Muscle layer of colon (tissue), 2 donors: ENCODE data around the gene EHBP1L1.

ENCODE experiments used
- H3K27ac ChIP-seq: one replicate; pipeline ENCODE4 v1.7.0; 2013; ENCODE audit warnings: low read depth, mild to moderate bottlenecking, low read length, moderate library complexity
- H3K27me3 ChIP-seq, 2 donors: one replicate each; pipeline ENCODE4 v1.7.0; 2013; ENCODE audit warnings: low read length in 2 of 2, mild to moderate bottlenecking in 2 of 2; ENCODE audit not compliant: insufficient read depth in 2 of 2, control insufficient read depth in 1 of 2
- H3K36me3 ChIP-seq: one replicate; pipeline ENCODE4 v1.7.0; 2013; ENCODE audit warnings: mild to moderate bottlenecking, low read length; ENCODE audit not compliant: insufficient read depth
- H3K4me1 ChIP-seq: one replicate; pipeline ENCODE4 v1.7.0; 2013; ENCODE audit warnings: mild to moderate bottlenecking, low read length; ENCODE audit not compliant: insufficient read depth
- H3K4me3 ChIP-seq, 2 donors: one replicate each; pipeline ENCODE4 v1.7.0; 2013; ENCODE audit warnings: low read length in 2 of 2, low read depth in 1 of 2, mild to moderate bottlenecking in 1 of 2, moderate library complexity in 1 of 2
- H3K9ac ChIP-seq: one replicate; pipeline ENCODE4 v1.7.0; 2013; ENCODE audit warnings: low read length
- H3K9me3 ChIP-seq: one replicate; pipeline ENCODE4 v1.7.0; 2013; ENCODE audit warnings: mild to moderate bottlenecking, low read length
- donor health status: abdominal sarcoma.
- donor health status: Adenocarcinoma of cecum.

Gene EHBP1L1

DNA sequence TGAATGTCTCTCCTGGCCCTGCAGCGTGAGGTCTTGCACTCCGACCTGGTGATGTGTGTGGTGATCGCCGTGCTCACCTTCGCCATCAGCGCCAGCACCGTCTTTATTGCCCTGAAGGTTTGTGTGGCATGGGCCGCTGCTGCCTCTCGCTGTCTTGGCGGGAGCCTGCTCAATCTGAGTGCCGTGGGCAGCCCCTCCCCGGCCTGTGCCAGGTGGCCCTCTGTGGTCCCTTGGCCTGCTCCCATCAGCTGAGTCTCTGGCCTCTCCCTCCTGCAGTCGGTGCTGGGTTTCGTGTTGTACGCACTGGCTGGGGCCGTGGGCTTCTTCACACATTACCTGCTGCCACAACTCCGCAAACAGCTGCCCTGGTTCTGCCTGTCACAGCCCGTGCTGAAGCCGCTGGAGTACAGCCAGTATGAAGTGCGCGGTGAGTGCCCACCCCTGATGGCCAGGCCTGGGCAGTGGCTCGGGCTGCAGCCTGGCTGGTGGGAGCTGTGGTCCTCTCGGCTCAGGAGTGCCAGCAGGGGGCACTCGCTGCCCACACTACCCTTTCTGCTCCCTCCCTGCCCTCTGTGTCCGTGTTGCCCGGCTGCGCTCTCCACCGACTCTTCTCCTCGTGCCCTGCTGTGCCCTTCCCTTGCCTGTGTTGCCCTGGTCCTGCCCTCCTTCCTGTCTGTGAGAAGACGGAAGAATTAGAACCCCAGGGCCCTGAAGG is 49.9 kb downstream of the EHBP1L1 start:
- Histone ChIP-seq H3K9ac (no peak overlapping the region), H3K36me3 (peaks cover 78% of the 10 kb centered on the region)

DNA sequence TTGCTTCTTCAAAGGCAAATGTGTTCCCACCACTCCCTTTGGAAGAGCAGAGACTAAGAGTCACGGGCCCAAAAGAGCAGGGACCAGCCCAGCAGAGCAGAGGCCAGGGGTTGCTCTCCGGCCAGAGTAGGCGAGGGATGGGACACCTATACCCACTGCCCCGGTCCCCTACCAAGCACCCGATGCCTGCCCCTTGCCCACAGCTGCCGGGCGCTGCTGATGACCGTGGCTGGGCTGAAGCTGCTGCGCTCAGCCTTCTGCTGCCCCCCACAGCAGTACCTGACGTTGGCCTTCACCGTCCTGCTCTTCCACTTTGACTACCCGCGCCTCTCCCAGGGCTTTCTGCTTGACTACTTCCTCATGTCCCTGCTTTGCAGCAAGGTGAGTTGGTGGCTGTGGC is 51.3 kb downstream of the EHBP1L1 start:
- H3K9ac ChIP-seq, result no peak overlapping the region
- no peaks in the 10 kb centered on the region for H3K9me3 ChIP-seq
- H3K27ac ChIP-seq, result no peak overlapping the region
- no peaks in the 10 kb centered on the region for H3K27me3 ChIP-seq
- peaks cover 69% of the 10 kb centered on the region for H3K36me3 ChIP-seq
- no peak overlapping the region for H3K4me3 ChIP-seq
- H3K4me1 ChIP-seq, result no peaks in the 10 kb centered on the region

More for the DNA sequence above, 49.9 kb downstream of the EHBP1L1 start:
- Histone ChIP-seq H3K4me3 (no peak overlapping the region), H3K4me1 (no peaks in the 10 kb centered on the region), H3K27me3 (no peaks in the 10 kb centered on the region), H3K27ac (no peak overlapping the region), H3K9me3 (no peaks in the 10 kb centered on the region)

DNA sequence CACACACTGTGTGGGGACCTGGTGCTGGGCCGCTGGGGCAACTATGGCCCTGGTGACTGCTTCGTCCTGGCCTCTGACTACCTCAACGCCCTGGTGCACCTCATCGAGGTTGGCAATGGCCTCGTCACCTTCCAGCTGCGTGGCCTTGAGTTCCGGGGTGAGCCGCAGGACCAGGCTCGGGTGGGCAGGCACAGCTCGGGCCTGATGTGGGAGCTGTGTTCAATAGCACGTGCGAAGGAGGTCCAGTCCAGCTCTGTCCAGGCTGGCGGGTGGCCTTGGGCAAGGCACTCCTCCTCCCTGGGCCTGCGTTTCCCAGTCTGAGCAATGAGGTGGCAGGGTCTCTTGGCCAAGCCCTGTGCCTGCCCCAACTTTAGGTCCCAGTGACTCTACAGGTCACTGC is 53.7 kb downstream of the EHBP1L1 start:
- Histone ChIP-seq H3K4me3 (no peak overlapping the region), H3K9ac (no peak overlapping the region), H3K36me3 (peaks cover 69% of the 10 kb centered on the region), H3K27ac (no peak overlapping the region), H3K4me1 (no peaks in the 10 kb centered on the region), H3K9me3 (no peaks in the 10 kb centered on the region), H3K27me3 (no peaks in the 10 kb centered on the region)

DNA sequence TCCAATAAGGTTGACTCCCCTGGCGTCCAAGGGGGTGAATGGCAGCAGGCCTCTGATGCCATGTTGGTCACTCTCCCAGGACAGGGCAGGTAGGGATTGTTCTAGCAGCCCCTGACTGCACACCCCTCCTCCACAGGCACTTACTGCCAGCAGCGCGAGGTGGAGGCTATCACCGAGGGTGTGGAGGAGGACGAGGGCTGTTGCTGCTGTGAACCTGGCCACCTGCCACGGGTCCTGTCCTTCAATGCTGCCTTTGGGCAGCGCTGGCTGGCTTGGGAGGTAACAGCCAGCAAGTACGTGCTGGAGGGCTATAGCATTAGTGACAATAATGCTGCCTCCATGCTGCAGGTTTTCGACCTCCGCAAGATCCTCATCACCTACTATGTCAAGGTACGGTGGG is 54.4 kb downstream of the EHBP1L1 start:
- no peaks in the 10 kb centered on the region for H3K9me3 ChIP-seq
- no peaks in the 10 kb centered on the region for H3K4me1 ChIP-seq
- H3K9ac ChIP-seq, result no peak overlapping the region
- no peak overlapping the region for H3K4me3 ChIP-seq
- H3K27me3 ChIP-seq, result no peaks in the 10 kb centered on the region
- peaks cover 74% of the 10 kb centered on the region for H3K36me3 ChIP-seq
- H3K27ac ChIP-seq, result no peak overlapping the region

DNA sequence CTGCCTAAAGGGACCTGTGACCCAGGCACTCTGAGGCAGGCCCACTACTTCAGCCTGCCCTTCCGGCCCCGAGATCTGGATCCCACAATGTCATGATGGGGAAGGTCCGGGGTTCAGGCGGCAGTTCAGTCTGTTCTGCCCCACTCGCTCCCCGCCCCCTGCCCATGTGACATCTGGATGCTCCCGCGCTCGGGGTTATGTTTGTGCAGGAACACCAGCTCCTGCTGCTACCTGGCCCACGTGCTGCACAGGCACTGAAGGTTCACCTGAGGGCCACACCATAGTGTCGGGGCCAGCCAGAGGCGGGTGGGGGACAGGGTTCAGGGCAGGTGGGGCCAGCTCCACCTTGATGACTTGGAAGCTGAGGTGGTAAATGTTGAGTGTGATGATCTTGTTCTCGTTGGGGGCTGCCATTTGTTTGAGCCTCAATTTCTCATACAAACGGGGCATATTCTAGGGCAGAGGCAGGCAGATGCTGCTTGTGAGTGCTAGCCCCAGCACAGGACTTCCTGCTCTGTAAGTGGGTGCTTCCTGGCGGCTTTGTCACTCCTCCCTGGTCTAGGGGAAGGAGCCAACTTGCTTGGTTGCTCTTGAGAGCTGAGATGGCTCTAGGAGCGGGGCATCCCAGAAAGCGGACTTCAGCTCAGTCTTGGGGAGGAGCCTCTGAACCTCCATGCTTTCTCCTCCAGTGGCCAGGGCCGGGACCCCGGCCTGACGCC is 57.7 kb downstream of the EHBP1L1 start:
- no peak overlapping the region for H3K27ac ChIP-seq

DNA sequence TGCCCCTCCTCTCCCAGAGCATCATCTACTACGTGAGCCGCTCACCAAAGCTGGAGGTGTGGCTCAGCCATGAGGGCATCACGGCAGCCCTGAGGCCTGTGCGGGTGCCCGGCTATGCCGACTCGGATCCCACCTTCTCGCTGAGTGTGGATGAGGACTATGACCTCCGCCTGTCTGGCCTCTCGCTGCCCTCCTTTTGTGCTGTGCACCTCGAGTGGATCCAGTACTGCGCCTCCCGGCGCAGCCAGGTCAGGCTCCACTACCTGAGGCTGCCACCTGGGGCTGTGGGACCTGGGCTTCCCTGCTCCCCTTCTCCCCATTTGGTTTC is 58.2 kb downstream of the EHBP1L1 start:
- Histone ChIP-seq H3K4me3 (no peak overlapping the region), H3K27ac (no peak overlapping the region), H3K4me1 (peaks cover 6% of the 10 kb centered on the region), H3K27me3 (no peaks in the 10 kb centered on the region), H3K36me3 (peaks cover 61% of the 10 kb centered on the region), H3K9ac (no peak overlapping the region), H3K9me3 (no peaks in the 10 kb centered on the region)

More for the DNA sequence above, 57.7 kb downstream of the EHBP1L1 start:
- Histone ChIP-seq H3K9ac (no peak overlapping the region), H3K27me3 (no peaks in the 10 kb centered on the region), H3K9me3 (no peaks in the 10 kb centered on the region), H3K4me1 (peaks cover 6% of the 10 kb centered on the region), H3K36me3 (peaks cover 65% of the 10 kb centered on the region), H3K4me3 (no peak overlapping the region)

DNA sequence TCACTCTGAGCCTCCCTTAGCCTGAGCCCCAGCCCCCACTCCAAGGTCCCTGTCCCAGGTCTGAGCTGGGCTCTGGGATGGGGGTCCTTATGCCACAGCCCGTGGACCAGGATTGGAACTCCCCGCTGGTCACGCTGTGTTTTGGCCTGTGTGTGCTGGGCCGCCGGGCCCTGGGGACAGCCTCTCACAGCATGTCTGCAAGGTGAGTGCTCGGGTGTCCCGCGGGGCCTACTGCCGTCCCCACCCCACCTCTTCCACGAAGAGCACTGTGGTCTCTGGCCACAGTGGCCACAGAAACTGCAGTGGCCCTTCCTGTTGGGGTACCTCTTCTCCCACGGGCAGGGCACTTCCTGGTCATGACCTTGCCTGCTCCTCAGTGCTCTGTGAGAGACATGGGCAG is 58.6 kb downstream of the EHBP1L1 start:
- H3K4me1 ChIP-seq, result peaks cover 6% of the 10 kb centered on the region
- no peak overlapping the region for H3K9ac ChIP-seq
- peaks cover 58% of the 10 kb centered on the region for H3K36me3 ChIP-seq
- no peaks in the 10 kb centered on the region for H3K27me3 ChIP-seq
- H3K9me3 ChIP-seq, result no peaks in the 10 kb centered on the region
- no peak overlapping the region for H3K4me3 ChIP-seq
- no peak overlapping the region for H3K27ac ChIP-seq

DNA sequence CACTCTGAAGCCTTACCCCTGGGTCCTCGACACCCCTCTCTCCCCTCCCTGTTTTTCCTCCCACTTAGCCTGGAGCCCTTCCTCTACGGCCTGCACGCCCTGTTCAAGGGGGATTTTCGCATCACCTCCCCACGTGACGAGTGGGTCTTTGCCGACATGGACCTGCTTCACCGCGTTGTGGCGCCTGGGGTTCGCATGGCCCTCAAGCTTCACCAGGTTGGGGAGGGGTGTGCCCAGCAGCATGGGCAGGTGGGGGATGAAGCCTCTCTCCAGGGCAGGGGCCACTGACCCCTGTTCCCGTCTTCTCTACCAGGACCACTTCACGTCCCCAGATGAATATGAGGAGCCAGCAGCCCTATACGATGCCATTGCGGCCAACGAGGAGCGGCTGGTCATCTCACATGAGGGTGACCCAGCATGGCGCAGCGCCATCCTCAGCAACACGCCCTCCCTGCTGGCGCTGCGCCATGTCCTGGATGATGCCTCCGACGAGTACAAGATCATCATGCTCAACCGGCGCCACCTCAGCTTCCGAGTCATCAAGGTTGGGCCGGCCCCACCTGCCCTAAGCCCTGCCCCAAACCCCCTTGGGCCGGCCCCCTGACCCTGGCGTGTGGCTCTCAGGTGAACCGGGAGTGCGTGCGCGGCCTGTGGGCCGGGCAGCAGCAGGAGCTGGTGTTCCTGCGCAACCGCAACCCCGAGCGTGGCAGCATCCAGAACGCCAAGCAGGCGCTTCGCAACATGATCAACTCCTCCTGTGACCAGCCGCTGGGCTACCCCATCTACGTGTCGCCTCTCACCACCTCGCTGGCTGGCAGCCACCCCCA is 59.3 kb downstream of the EHBP1L1 start:
- no peaks in the 10 kb centered on the region for H3K27me3 ChIP-seq
- H3K36me3 ChIP-seq, result peaks cover 51% of the 10 kb centered on the region
- H3K9me3 ChIP-seq, result no peaks in the 10 kb centered on the region
- no peak overlapping the region for H3K9ac ChIP-seq
- no peak overlapping the region for H3K27ac ChIP-seq
- H3K4me1 ChIP-seq, result peaks cover 13% of the 10 kb centered on the region
- no peak overlapping the region for H3K4me3 ChIP-seq

DNA sequence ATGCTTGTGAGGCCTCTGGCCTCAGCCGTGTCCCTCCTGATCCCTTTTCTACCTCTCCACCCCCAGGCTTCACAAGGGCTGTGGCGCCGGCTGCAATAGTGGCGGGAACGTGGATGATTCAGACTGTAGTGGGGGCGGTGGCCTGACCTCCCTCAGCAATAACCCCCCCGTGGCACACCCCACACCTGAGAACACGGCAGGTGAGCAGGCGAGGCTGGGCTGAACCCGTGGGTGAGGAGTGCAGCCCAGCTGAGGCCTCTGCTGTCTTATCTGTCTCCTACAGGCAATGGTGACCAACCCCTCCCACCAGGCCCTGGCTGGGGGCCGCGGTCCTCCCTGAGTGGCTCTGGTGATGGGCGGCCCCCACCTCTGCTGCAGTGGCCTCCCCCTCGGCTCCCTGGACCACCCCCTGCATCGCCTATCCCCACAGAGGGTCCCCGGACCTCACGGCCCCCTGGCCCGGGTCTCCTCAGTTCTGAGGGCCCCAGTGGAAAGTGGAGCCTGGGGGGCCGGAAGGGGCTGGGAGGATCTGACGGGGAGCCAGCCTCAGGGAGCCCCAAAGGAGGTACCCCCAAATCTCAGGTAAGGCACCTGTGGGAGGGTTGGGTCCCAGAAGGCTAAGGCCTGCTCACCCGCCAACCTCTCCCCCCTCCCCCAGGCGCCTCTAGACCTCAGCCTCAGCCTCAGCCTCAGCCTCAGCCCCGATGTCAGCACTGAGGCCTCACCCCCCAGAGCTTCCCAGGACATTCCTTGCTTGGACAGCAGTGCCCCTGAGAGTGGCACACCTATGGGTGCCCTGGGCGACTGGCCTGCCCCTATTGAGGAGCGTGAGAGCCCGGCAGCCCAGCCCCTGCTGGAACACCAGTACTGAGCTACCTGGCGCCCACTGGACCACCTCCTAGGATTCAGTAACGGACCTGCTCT is 60.5 kb downstream of the EHBP1L1 start:
- no peak overlapping the region for H3K27ac ChIP-seq
- no peak overlapping the region for H3K4me3 ChIP-seq
- no peak overlapping the region for H3K9ac ChIP-seq
- H3K4me1 ChIP-seq, result peaks cover 17% of the 10 kb centered on the region
- no peaks in the 10 kb centered on the region for H3K9me3 ChIP-seq
- H3K36me3 ChIP-seq, result peaks cover 39% of the 10 kb centered on the region
- no peaks in the 10 kb centered on the region for H3K27me3 ChIP-seq

DNA sequence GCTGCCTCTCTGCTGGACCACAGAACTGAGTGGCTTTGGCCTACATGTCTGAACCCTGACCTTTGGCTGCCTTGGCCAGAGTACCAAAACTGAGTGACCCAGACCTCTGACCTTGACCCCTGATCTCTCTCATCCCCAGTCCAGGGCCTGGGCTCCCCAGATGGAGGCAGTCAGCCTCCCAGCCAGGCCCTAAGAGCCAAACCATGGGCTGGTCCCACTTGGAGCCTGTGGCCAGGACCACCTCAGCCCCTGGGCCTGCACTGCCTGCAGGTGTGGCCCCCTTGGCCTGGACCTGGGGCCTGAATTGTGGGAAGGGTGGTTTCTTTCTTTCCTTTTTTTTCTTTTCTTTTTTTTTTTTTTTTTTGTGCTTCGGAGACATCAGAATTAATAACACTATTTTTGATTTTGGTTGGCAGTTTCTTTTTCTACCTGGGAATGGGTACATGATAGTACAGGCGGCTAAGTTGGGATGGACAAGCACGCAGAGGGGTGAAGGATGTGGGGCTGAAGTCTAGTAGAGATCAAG is 61.2 kb downstream of the EHBP1L1 start:
- no peak overlapping the region for H3K4me3 ChIP-seq

More for the DNA sequence above, 61.2 kb downstream of the EHBP1L1 start:
- Histone ChIP-seq H3K27ac (peak overlapping the region; percentile 83), H3K36me3 (peaks cover 39% of the 10 kb centered on the region), H3K4me1 (peaks cover 17% of the 10 kb centered on the region), H3K9me3 (no peaks in the 10 kb centered on the region), H3K27me3 (no peaks in the 10 kb centered on the region), H3K9ac (peak overlapping the region; percentile 38)
